ENCODE results near the gene NUDT13.

Gene NUDT13

GRCh38 chr10:73075829-73076228, 34.4 kb upstream of the NUDT13 start:
- peaks cover 4% of the 10 kb centered on the region for H3K79me1 ChIP-seq (ENCODE audit: low read length)
- peaks cover 4% of the 10 kb centered on the region for H3K79me2 ChIP-seq (ENCODE audit: control insufficient read depth, insufficient read depth, low read length)
- H3K4ac ChIP-seq (ENCODE audit: low read depth, low read length): no peak overlapping the region
- no peak overlapping the region for H3K27ac ChIP-seq (ENCODE audit: low read depth, low read length)
- no peak overlapping the region for H3K56ac ChIP-seq (ENCODE audit: low read length)
- no peak overlapping the region for H3K23ac ChIP-seq (ENCODE audit: low read length)
- no peak overlapping the region for H2BK5ac ChIP-seq (ENCODE audit: low read length)
- H2BK120ac ChIP-seq (ENCODE audit: low read depth, low read length): no peak overlapping the region
- H3K9ac ChIP-seq (ENCODE audit: low read length): no peak overlapping the region
- H2AK5ac ChIP-seq (ENCODE audit: low read length): no peak overlapping the region
- H4K5ac ChIP-seq (ENCODE audit: low read length): no peak overlapping the region
- H4K8ac ChIP-seq (ENCODE audit: low read depth, low read length): no peak overlapping the region
- no peak overlapping the region for H3K18ac ChIP-seq (ENCODE audit: low read length)
- H3K4me2 ChIP-seq (ENCODE audit: low read length): no peak overlapping the region
- H3K4me1 ChIP-seq (ENCODE audit: control insufficient read depth, low read depth, low read length): no peaks in the 10 kb centered on the region
- WGBS (ENCODE audit: extremely low coverage, insufficient coverage, low lambda C conversion rate): no CpG with 5 or more reads among the region's 3 CpGs
- no peak overlapping the region for H2BK15ac ChIP-seq (replicated peaks; ENCODE audit: low read depth)
- H3K4me3 ChIP-seq (ENCODE audit: low read length): no peak overlapping the region
- H3K27me3 ChIP-seq (ENCODE audit: insufficient read depth, low read length, poor library complexity): no peaks in the 10 kb centered on the region
- no peak for DNase-seq
- H3K36me3 ChIP-seq (ENCODE audit: control insufficient read depth, insufficient read depth, low read length): no peaks in the 10 kb centered on the region

GRCh38 chr10:73076360-73077183, 33.7 kb upstream of the NUDT13 start:
- Histone ChIP-seq H3K27me3 (ENCODE audit: insufficient read depth, low read length, poor library complexity) (no peaks in the 10 kb centered on the region), H3K79me2 (ENCODE audit: control insufficient read depth, insufficient read depth, low read length) (peaks cover 4% of the 10 kb centered on the region), H2BK120ac (ENCODE audit: low read depth, low read length) (no peak overlapping the region), H3K9ac (ENCODE audit: low read length) (no peak overlapping the region), H3K4me1 (ENCODE audit: control insufficient read depth, low read depth, low read length) (no peaks in the 10 kb centered on the region), H3K4me2 (ENCODE audit: low read length) (no peak overlapping the region), H3K18ac (ENCODE audit: low read length) (no peak overlapping the region), H2BK15ac (replicated peaks; ENCODE audit: low read depth) (no peak overlapping the region), H3K56ac (ENCODE audit: low read length) (no peak overlapping the region), H2AK5ac (ENCODE audit: low read length) (no peak overlapping the region), H3K36me3 (ENCODE audit: control insufficient read depth, insufficient read depth, low read length) (no peaks in the 10 kb centered on the region), H3K23ac (ENCODE audit: low read length) (no peak overlapping the region), H4K8ac (ENCODE audit: low read depth, low read length) (no peak overlapping the region), H3K4ac (ENCODE audit: low read depth, low read length) (no peak overlapping the region), H3K79me1 (ENCODE audit: low read length) (peaks cover 4% of the 10 kb centered on the region), H3K4me3 (ENCODE audit: low read length) (no peak overlapping the region), H3K27ac (ENCODE audit: low read depth, low read length) (no peak overlapping the region), H4K5ac (ENCODE audit: low read length) (no peak overlapping the region), H2BK5ac (ENCODE audit: low read length) (no peak overlapping the region)
- WGBS (ENCODE audit: extremely low coverage, insufficient coverage, low lambda C conversion rate): no CpG with 5 or more reads among the region's 6 CpGs
- no peak for DNase-seq

- Histone ChIP-seq H4K5ac (ENCODE audit: low read length) (no peak overlapping the region), H3K4me2 (ENCODE audit: low read length) (no peak overlapping the region), H3K4ac (ENCODE audit: low read depth, low read length) (no peak overlapping the region), H3K27ac (ENCODE audit: low read depth, low read length) (no peak overlapping the region), H3K36me3 (ENCODE audit: control insufficient read depth, insufficient read depth, low read length) (no peaks in the 10 kb centered on the region), H3K79me2 (ENCODE audit: control insufficient read depth, insufficient read depth, low read length) (peaks cover 7% of the 10 kb centered on the region), H2AK5ac (ENCODE audit: low read length) (no peak overlapping the region), H3K27me3 (ENCODE audit: insufficient read depth, low read length, poor library complexity) (no peaks in the 10 kb centered on the region), H3K23ac (ENCODE audit: low read length) (no peak overlapping the region), H3K4me1 (ENCODE audit: control insufficient read depth, low read depth, low read length) (no peaks in the 10 kb centered on the region), H4K8ac (ENCODE audit: low read depth, low read length) (no peak overlapping the region), H2BK15ac (replicated peaks; ENCODE audit: low read depth) (no peak overlapping the region), H3K9ac (ENCODE audit: low read length) (no peak overlapping the region), H3K79me1 (ENCODE audit: low read length) (peaks cover 8% of the 10 kb centered on the region), H2BK120ac (ENCODE audit: low read depth, low read length) (no peak overlapping the region), H3K4me3 (ENCODE audit: low read length) (no peak overlapping the region), H2BK5ac (ENCODE audit: low read length) (no peak overlapping the region), H3K18ac (ENCODE audit: low read length) (no peak overlapping the region), H3K56ac (ENCODE audit: low read length) (no peak overlapping the region)
- no CpG with 5 or more reads among the region's 3 CpGs for WGBS (ENCODE audit: extremely low coverage, insufficient coverage, low lambda C conversion rate)
- no peak for DNase-seq
Observed at GRCh38 chr10:73079779-73080541, 30.3 kb upstream of the NUDT13 start.

- Histone ChIP-seq H3K36me3 (ENCODE audit: control insufficient read depth, insufficient read depth, low read length) (no peaks in the 10 kb centered on the region), H2BK15ac (replicated peaks; ENCODE audit: low read depth) (no peak overlapping the region), H3K23ac (ENCODE audit: low read length) (no peak overlapping the region), H3K27me3 (ENCODE audit: insufficient read depth, low read length, poor library complexity) (no peaks in the 10 kb centered on the region), H4K8ac (ENCODE audit: low read depth, low read length) (no peak overlapping the region), H2BK120ac (ENCODE audit: low read depth, low read length) (no peak overlapping the region), H2AK5ac (ENCODE audit: low read length) (no peak overlapping the region), H3K4me3 (ENCODE audit: low read length) (no peak overlapping the region), H3K79me1 (ENCODE audit: low read length) (peaks cover 15% of the 10 kb centered on the region), H3K79me2 (ENCODE audit: control insufficient read depth, insufficient read depth, low read length) (peaks cover 10% of the 10 kb centered on the region), H4K5ac (ENCODE audit: low read length) (no peak overlapping the region), H3K4me2 (ENCODE audit: low read length) (no peak overlapping the region), H3K27ac (ENCODE audit: low read depth, low read length) (no peak overlapping the region), H3K4ac (ENCODE audit: low read depth, low read length) (no peak overlapping the region), H3K18ac (ENCODE audit: low read length) (no peak overlapping the region), H3K4me1 (ENCODE audit: control insufficient read depth, low read depth, low read length) (no peaks in the 10 kb centered on the region), H2BK5ac (ENCODE audit: low read length) (no peak overlapping the region), H3K56ac (ENCODE audit: low read length) (no peak overlapping the region), H3K9ac (ENCODE audit: low read length) (no peak overlapping the region)
- DNase-seq: no peak
- no CpG with 5 or more reads among the region's 2 CpGs for WGBS (ENCODE audit: extremely low coverage, insufficient coverage, low lambda C conversion rate)
Observed at GRCh38 chr10:73083221-73083620, 27.0 kb upstream of the NUDT13 start.

- H3K4me3 ChIP-seq (ENCODE audit: low read length): no peak overlapping the region
- no peaks in the 10 kb centered on the region for H3K36me3 ChIP-seq (ENCODE audit: control insufficient read depth, insufficient read depth, low read length)
- no peak overlapping the region for H3K27ac ChIP-seq (ENCODE audit: low read depth, low read length)
- H3K27me3 ChIP-seq (ENCODE audit: insufficient read depth, low read length, poor library complexity): no peaks in the 10 kb centered on the region
- no peak overlapping the region for H2BK15ac ChIP-seq (replicated peaks; ENCODE audit: low read depth)
- WGBS (ENCODE audit: extremely low coverage, insufficient coverage, low lambda C conversion rate): no CpG with 5 or more reads among the region's 5 CpGs
- no peak overlapping the region for H2AK5ac ChIP-seq (ENCODE audit: low read length)
- no peak overlapping the region for H3K4me2 ChIP-seq (ENCODE audit: low read length)
- DNase-seq: no peak
- H3K56ac ChIP-seq (ENCODE audit: low read length): no peak overlapping the region
- peaks cover 13% of the 10 kb centered on the region for H3K79me2 ChIP-seq (ENCODE audit: control insufficient read depth, insufficient read depth, low read length)
- no peak overlapping the region for H3K23ac ChIP-seq (ENCODE audit: low read length)
- H2BK120ac ChIP-seq (ENCODE audit: low read depth, low read length): no peak overlapping the region
- H3K79me1 ChIP-seq (ENCODE audit: low read length): peaks cover 17% of the 10 kb centered on the region
- no peak overlapping the region for H3K4ac ChIP-seq (ENCODE audit: low read depth, low read length)
- no peak overlapping the region for H3K18ac ChIP-seq (ENCODE audit: low read length)
- H2BK5ac ChIP-seq (ENCODE audit: low read length): no peak overlapping the region
- no peak overlapping the region for H4K8ac ChIP-seq (ENCODE audit: low read depth, low read length)
- no peak overlapping the region for H4K5ac ChIP-seq (ENCODE audit: low read length)
- no peak overlapping the region for H3K9ac ChIP-seq (ENCODE audit: low read length)
- H3K4me1 ChIP-seq (ENCODE audit: control insufficient read depth, low read depth, low read length): no peaks in the 10 kb centered on the region
Observed at GRCh38 chr10:73084209-73084608, 26.0 kb upstream of the NUDT13 start.
